K562 (cell line): ENCODE results near the gene NRP2. TPM values are rescaled to one million over a fixed set of nuclear protein-coding genes. Genes with fewer than 3 reads are reported as not detected.

Source experiments
- ATAC-seq: fragments of 200-7000 bp; cut with Tn5 transposase; 3 replicates; pipeline ENCODE4 v1.9.1; 2020; ENCODE audit warnings: moderate library complexity
- BruUV-seq: library from RNA; stranded (reverse); fragments of 400-500 nt; replicated peaks from 2 replicates; lab custom pipeline; 2021; lab: Mats Ljungman, UMichigan
- CTCF ChIA-PET: fragments of 300-600 bp; formaldehyde crosslinking; extraction: SDS; loops from one replicate; lab custom pipeline; 2021; ENCODE audit warnings: low intra/inter-chr PET ratio; lab: Yijun Ruan, JAX
- POLR2A ChIA-PET: fragments of 300-600, 350-650 bp; sonication (Branson Sonifier 250); formaldehyde crosslinking; extraction: SDS; loops from one replicate; lab custom pipeline; 2021; ENCODE audit warnings: antibody characterized with exemption, inconsistent platforms; lab: Yijun Ruan, JAX
- DNase-seq, 4 experiments: peaks; one replicate each; pipeline versions ENCODE4 v3.0.0 to v3.0.0-alpha.2; 2011 to 2018; ENCODE audit warnings: low spot score in 3 of 4, mixed read lengths in 3 of 4; ENCODE audit errors: extremely low read depth in 1 of 4
- FAIRE-seq: peaks from 2 replicates; lab custom pipeline; 2011; peaks lifted over from hg19 to GRCh38; lab: Jason Lieb, UNC
- H2AFZ ChIP-seq: 2 replicates; pipeline ENCODE4 v1.6.0; 2011; ENCODE audit warnings: low read depth, low read length, control low read depth, inconsistent platforms
- H3K27ac ChIP-seq: fragments of 200-600 bp; 3 replicates; pipeline ENCODE4 v1.8.0; 2011; ENCODE audit warnings: low read depth, mild to moderate bottlenecking, control low read depth, inconsistent platforms, low read length, moderate library complexity, mixed read lengths; ENCODE audit errors: extremely low read depth
- H3K27me3 ChIP-seq, 2 experiments: fragments of 300-600 bp in 1 of 2; 2 replicates in 1 of 2; 3 replicates in 1 of 2; pipeline versions ENCODE4 v1.6.0 to v1.8.0; 2011; ENCODE audit warnings: inconsistent platforms in 2 of 2, low read length in 2 of 2, mild to moderate bottlenecking in 1 of 2, mixed read lengths in 1 of 2, moderate library complexity in 1 of 2; ENCODE audit not compliant: control insufficient read depth in 2 of 2, insufficient read depth in 2 of 2
- H3K36me3 ChIP-seq: fragments of 300-600 bp; 3 replicates; pipeline ENCODE4 v1.8.0; 2011; ENCODE audit warnings: mild to moderate bottlenecking, low read length, inconsistent platforms; ENCODE audit not compliant: control insufficient read depth, insufficient read depth
- H3K4me1 ChIP-seq, 2 experiments: fragments of 200-600 bp in 1 of 2; replicated peaks in 1 of 2; 2 replicates in 1 of 2; 3 replicates in 1 of 2; pipeline versions ENCODE4 v1.5.1 to v1.8.0; 2011; ENCODE audit warnings: inconsistent platforms in 2 of 2, low read length in 2 of 2, mild to moderate bottlenecking in 1 of 2, mixed read lengths in 1 of 2, moderate library complexity in 1 of 2; ENCODE audit not compliant: control insufficient read depth in 2 of 2, insufficient read depth in 2 of 2
- H3K4me2 ChIP-seq: 2 replicates; pipeline ENCODE4 v1.6.1; 2011; ENCODE audit warnings: low read length, control low read depth, inconsistent platforms, mixed read lengths; ENCODE audit not compliant: insufficient read depth
- H3K4me3 ChIP-seq: fragments of 200-600 bp; sonication (generic), shearing (Covaris generic); 2 replicates; pipeline ENCODE4 v1.5.1; 2016; ENCODE audit warnings: control low read depth, inconsistent platforms
- H3K79me2 ChIP-seq: fragments of 200-600 bp; 3 replicates; pipeline ENCODE4 v1.8.0; 2011; ENCODE audit warnings: low read length, inconsistent platforms; ENCODE audit not compliant: control insufficient read depth, insufficient read depth
- H3K9ac ChIP-seq, 2 experiments: 2 replicates each; pipeline versions ENCODE4 v1.6.0 to v1.6.1; 2011; ENCODE audit warnings: low read depth in 2 of 2, low read length in 2 of 2, control low read depth in 1 of 2, inconsistent platforms in 1 of 2, mild to moderate bottlenecking in 1 of 2, mixed read lengths in 1 of 2; ENCODE audit not compliant: insufficient read depth in 1 of 2
- H3K9me1 ChIP-seq: one replicate; pipeline ENCODE4 v1.6.0; 2011; ENCODE audit warnings: inconsistent platforms, mild to moderate bottlenecking, low read length, moderate library complexity; ENCODE audit not compliant: control insufficient read depth, insufficient read depth
- H3K9me3 ChIP-seq: replicated peaks from 2 replicates; pipeline ENCODE4 v1.5.1; 2011; ENCODE audit warnings: low read depth, low read length, inconsistent platforms; ENCODE audit not compliant: control insufficient read depth, insufficient read depth
- H4K20me1 ChIP-seq: replicated peaks from 2 replicates; pipeline ENCODE4 v1.6.1; 2011; ENCODE audit warnings: low read length, inconsistent platforms, mixed read lengths; ENCODE audit not compliant: control insufficient read depth, insufficient read depth
- CREB3L1 ChIP-seq: fragments of 450-650 bp; IDR thresholded peaks from 2 replicates; pipeline ENCODE4 v1.6.1; 2014; ENCODE audit warnings: low read depth, mild to moderate bottlenecking, moderate library complexity, borderline replicate concordance
- GTF2A2 ChIP-seq: IDR thresholded peaks from 2 replicates; pipeline ENCODE4 v1.6.1; 2016; ENCODE audit warnings: mild to moderate bottlenecking, missing genetic modification characterization, missing compliant biosample characterization
- ILK ChIP-seq: fragments of 450-650 bp; IDR thresholded peaks from 2 replicates; pipeline ENCODE4 v1.6.1; 2016; ENCODE audit warnings: missing genetic modification characterization, low read depth, mild to moderate bottlenecking, missing compliant biosample characterization, moderate library complexity, borderline replicate concordance
- JUN ChIP-seq, 2 experiments: sonication (generic) in 1 of 2; formaldehyde crosslinking in 1 of 2; IDR thresholded peaks; 2 replicates each; pipeline versions ENCODE4 v1.6.1 to v1.8.0; 2012 to 2022; ENCODE audit warnings: borderline replicate concordance in 2 of 2, mild to moderate bottlenecking in 2 of 2, improper control_type of control experiment in 1 of 2, low read depth in 1 of 2, low read length in 1 of 2, missing genetic modification reagents in 1 of 2
- MEF2D ChIP-seq: conservative IDR thresholded peaks from 2 replicates; pipeline ENCODE4 v1.6.1; 2016; ENCODE audit warnings: low read depth, missing genetic modification characterization, missing compliant biosample characterization
- MYBL2 ChIP-seq, 2 experiments: fragments of 450-650 bp in 1 of 2; sonication (generic) in 1 of 2; formaldehyde crosslinking in 1 of 2; IDR thresholded peaks; 2 replicates each; pipeline versions ENCODE4 v1.6.1 to v1.8.1; 2017 to 2022; ENCODE audit warnings: borderline replicate concordance in 1 of 2, inconsistent platforms in 1 of 2, low read depth in 1 of 2, mild to moderate bottlenecking in 1 of 2, missing genetic modification reagents in 1 of 2, moderate library complexity in 1 of 2
- SMC3 ChIP-seq: conservative IDR thresholded peaks from 2 replicates; pipeline ENCODE4 v1.6.1; 2011; ENCODE audit warnings: low read depth, low read length, improper control_type of control experiment; ENCODE audit not compliant: insufficient read depth
- TSC22D4 ChIP-seq: fragments of 450-650 bp; IDR thresholded peaks from 2 replicates; pipeline ENCODE4 v1.6.1; 2016; ENCODE audit warnings: missing genetic modification characterization, missing biosample characterization, control low read depth
- USF1 ChIP-seq: sonication (generic); formaldehyde crosslinking; IDR thresholded peaks from 2 replicates; pipeline ENCODE4 v1.9.0; 2022; ENCODE audit warnings: mild to moderate bottlenecking, missing genetic modification reagents
- USF2 ChIP-seq: sonication (generic); formaldehyde crosslinking; IDR thresholded peaks from 2 replicates; pipeline ENCODE4 v1.5.0; 2020; ENCODE audit warnings: missing genetic modification reagents
- ZBTB1 ChIP-seq: sonication (generic); formaldehyde crosslinking; IDR thresholded peaks from 2 replicates; pipeline ENCODE4 v1.8.1; 2023; ENCODE audit warnings: missing genetic modification reagents, low read depth, mild to moderate bottlenecking, borderline replicate concordance
- ZNF3 ChIP-seq: fragments of 250-450 bp; sonication (Bioruptor Pico); IDR thresholded peaks from 2 replicates; pipeline ENCODE4 v1.5.0; 2021; ENCODE audit warnings: mild to moderate bottlenecking, moderate library complexity
- ZNF431 ChIP-seq: sonication (generic); formaldehyde crosslinking; IDR thresholded peaks from 2 replicates; pipeline ENCODE4 v1.8.0; 2022; ENCODE audit warnings: mild to moderate bottlenecking, missing genetic modification reagents
- ZNF740 ChIP-seq, 3 experiments: fragments of 200-800 bp in 1 of 3; sonication (Bioruptor generic) in 1 of 3; sonication (generic) in 1 of 3; formaldehyde crosslinking in 1 of 3; IDR thresholded peaks; 2 replicates each; pipeline versions ENCODE4 v1.6.1 to v1.8.0; 2016 to 2022; ENCODE audit warnings: mild to moderate bottlenecking in 2 of 3, missing compliant biosample characterization in 2 of 3, missing genetic modification characterization in 2 of 3, missing genetic modification reagents in 1 of 3
- WGBS: fragments of 100-300 bp; shearing (Covaris generic); methylation state at CpG from one replicate; pipeline ENCODE4 v1.1.6; 2016; ENCODE audit warnings: low coverage, mixed read lengths; ENCODE audit not compliant: insufficient coverage; ENCODE audit errors: missing lambda C conversion rate; 5-methylcytosine and 5-hydroxymethylcytosine counted together
- in situ Hi-C: fragments of 300-500 bp; cut with MboI; formaldehyde crosslinking; loops from 4 replicates; pipeline ENCODE4 v1.15.0; 2018; ENCODE audit warnings: inconsistent platforms, mixed read lengths
- intact Hi-C: fragments of 100-400 bp; cut with micrococcal nuclease; formaldehyde crosslinking; loops from 2 replicates; pipeline ENCODE4 v1.14.2; 2022
- polyA plus RNA-seq, 8 experiments: library from polyadenylated mRNA; depleted of rRNA in 4 of 8; stranded (reverse) in 5 of 8; unstranded in 3 of 8; fragments of >200 nt; fragmentation: Nextera tagmentation in 2 of 8; fragmentation: Illumina TruSeq in 1 of 8; extraction: Ambion mirVana in 2 of 8; extraction: Trizol in 1 of 8; gene quantifications; 2 replicates each; pipeline versions ENCODE4 v1.2.1 to v1.2.3, GENCODE V29; 2011 to 2014; ENCODE audit warnings: inconsistent platforms in 1 of 8, missing spikeins in 1 of 8
- total RNA-seq, 7 experiments: library from RNA; depleted of rRNA in 6 of 7; stranded (reverse); fragments of >200 nt in 6 of 7; fragmentation: Illumina TruSeq in 2 of 7; extraction: Trizol in 2 of 7; gene quantifications; 2 replicates each; pipeline versions ENCODE4 v1.2.1 to v1.2.3, GENCODE V29; 2011 to 2021; ENCODE audit warnings: low replicate concordance in 1 of 7

The NRP2 gene
- total and polyA plus RNA-seq, 9 of the 15 experiments (the other 6 are each of a cell fraction or from before 2014, with no cell fraction given) = 0.05 to 0.31 (median 0.15) TPM; not detected in 5

GRCh38 chr2:205658068-205658467 is 24.2 kb upstream of the NRP2 start:
- ChIA-PET POLR2A (no interaction called here), CTCF (no interaction called here)
- TF ChIP-seq TSC22D4 (tag) (no peak), SMC3 (no peak), ILK (tag) (no peak), USF1 (CRISPR knock-in tag) (no peak), JUN (IDR thresholded peaks at IDR 0.05; ENCODE audit: borderline replicate concordance, low read depth, low read length) (no peak), JUN (CRISPR knock-in tag; IDR thresholded peaks at IDR 0.05; ENCODE audit: borderline replicate concordance) (no peak), ZBTB1 (CRISPR knock-in tag) (no peak), MYBL2 (IDR thresholded peaks at IDR 0.05; ENCODE audit: low read depth) (no peak), MYBL2 (CRISPR knock-in tag; IDR thresholded peaks at IDR 0.05; ENCODE audit: borderline replicate concordance) (no peak), MEF2D (no peak), ZNF740 (CRISPR knock-in tag; IDR thresholded peaks at IDR 0.05) (no peak), ZNF740 (tag; IDR thresholded peaks at IDR 0.05) (no peak), GTF2A2 (tag) (no peak), CREB3L1 (no peak), USF2 (CRISPR knock-in tag) (no peak), ZNF3 (CRISPR knock-in tag) (no peak), ZNF431 (no peak)
- in situ Hi-C loops = no loop called here
- H3K79me2 ChIP-seq = no peaks in the 10 kb centered on the region
- FAIRE-seq (no peak), DNase-seq (no peak), ATAC-seq (no peak)
- no peak overlapping the region for H3K27ac ChIP-seq
- H3K9me1 ChIP-seq = no peaks in the 10 kb centered on the region
- H3K27me3 ChIP-seq = no peaks in the 10 kb centered on the region; a peak in 1 of 5 replicates
- no peak overlapping the region for H3K9ac ChIP-seq
- H3K36me3 ChIP-seq = no peaks in the 10 kb centered on the region
- no peak overlapping the region for H2AFZ ChIP-seq
- BruUV-seq = no TSS peak
- H4K20me1 ChIP-seq = no peaks in the 10 kb centered on the region
- H3K4me2 ChIP-seq = no peak overlapping the region
- intact Hi-C loops = no loop called here
- H3K4me1 ChIP-seq = no peaks in the 10 kb centered on the region
- no peaks in the 10 kb centered on the region for H3K9me3 ChIP-seq
- 0% methylated on average over 2 of the region's 2 CpGs for WGBS
- no peak overlapping the region for H3K4me3 ChIP-seq
